Loucy (cell line): ENCODE data around the gene S1PR1.

Experiments
- H2AFZ ChIP-seq: fragments of 200-600 bp; sonication (generic); 2 replicates; pipeline ENCODE4 v1.6.0; 2016; ENCODE audit warnings: antibody characterized with exemption, mild to moderate bottlenecking, low read length, moderate library complexity
- H3F3A ChIP-seq: fragments of 200-600 bp; 2 replicates; pipeline ENCODE4 v1.6.0; 2016; ENCODE audit warnings: antibody characterized with exemption, low read depth, mild to moderate bottlenecking
- H3K27me3 ChIP-seq: fragments of 200-600 bp; sonication (generic); 2 replicates; pipeline ENCODE4 v1.6.1; 2014; ENCODE audit warnings: low read length, mild to moderate bottlenecking; ENCODE audit not compliant: insufficient read depth, poor library complexity, severe bottlenecking
- H3K36me3 ChIP-seq: fragments of 200-600 bp; sonication (generic); 2 replicates; pipeline ENCODE4 v1.6.1; 2016; ENCODE audit warnings: low read length; ENCODE audit not compliant: insufficient read depth
- H3K4me1 ChIP-seq: fragments of 200-600 bp; sonication (generic); 2 replicates; pipeline ENCODE4 v1.5.1; 2014; ENCODE audit warnings: low read length, mild to moderate bottlenecking; ENCODE audit not compliant: insufficient read depth, poor library complexity, severe bottlenecking
- H3K4me2 ChIP-seq: fragments of 200-600 bp; sonication (generic); 2 replicates; pipeline ENCODE4 v1.6.0; 2014; ENCODE audit warnings: antibody characterized with exemption, low read length, low read depth, mild to moderate bottlenecking; ENCODE audit not compliant: poor library complexity, severe bottlenecking
- H3K4me3 ChIP-seq: fragments of 200-600 bp; sonication (generic); 2 replicates; pipeline ENCODE4 v1.5.1; 2014; ENCODE audit warnings: low read length, mild to moderate bottlenecking, mixed read lengths; ENCODE audit not compliant: poor library complexity, severe bottlenecking
- H3K79me2 ChIP-seq: fragments of 200-600 bp; sonication (generic); 2 replicates; pipeline ENCODE4 v1.6.1; 2014; ENCODE audit warnings: low read length; ENCODE audit not compliant: insufficient read depth
- H3K9ac ChIP-seq: fragments of 200-600 bp; sonication (generic); 2 replicates; pipeline ENCODE4 v1.6.0; 2014; ENCODE audit warnings: mild to moderate bottlenecking, low read depth, low read length, moderate library complexity; ENCODE audit not compliant: poor library complexity, severe bottlenecking
- H3K9me2 ChIP-seq: fragments of 200-600 bp; sonication (generic); replicated peaks from 2 replicates; pipeline ENCODE4 v1.6.1; 2016; ENCODE audit warnings: low read depth, low read length, mixed read lengths
- H3K9me3 ChIP-seq: fragments of 200-600 bp; sonication (generic); 2 replicates; pipeline ENCODE4 v1.6.1; 2014; ENCODE audit warnings: mild to moderate bottlenecking, antibody characterized with exemption, low read length, low read depth; ENCODE audit not compliant: insufficient read depth
- H4K20me1 ChIP-seq: fragments of 200-600 bp; sonication (generic); 2 replicates; pipeline ENCODE4 v1.6.0; 2014; ENCODE audit warnings: antibody characterized with exemption, low read length, mild to moderate bottlenecking; ENCODE audit not compliant: insufficient read depth, poor library complexity, severe bottlenecking
- EZH2phosphoT487 ChIP-seq: fragments of 200-600 bp; IDR thresholded peaks from 2 replicates; pipeline ENCODE4 v1.6.1; 2018; ENCODE audit warnings: antibody characterized with exemption, mild to moderate bottlenecking, moderate library complexity, borderline replicate concordance
- TF ChIP-seq, protein P1 (sequence below): fragments of 200-600 bp; sonication (generic); conservative IDR thresholded peaks from 2 replicates; pipeline ENCODE4 v1.5.1; 2014; ENCODE audit warnings: mild to moderate bottlenecking, antibody characterized with exemption, low read length

S1PR1 gene

DNA sequence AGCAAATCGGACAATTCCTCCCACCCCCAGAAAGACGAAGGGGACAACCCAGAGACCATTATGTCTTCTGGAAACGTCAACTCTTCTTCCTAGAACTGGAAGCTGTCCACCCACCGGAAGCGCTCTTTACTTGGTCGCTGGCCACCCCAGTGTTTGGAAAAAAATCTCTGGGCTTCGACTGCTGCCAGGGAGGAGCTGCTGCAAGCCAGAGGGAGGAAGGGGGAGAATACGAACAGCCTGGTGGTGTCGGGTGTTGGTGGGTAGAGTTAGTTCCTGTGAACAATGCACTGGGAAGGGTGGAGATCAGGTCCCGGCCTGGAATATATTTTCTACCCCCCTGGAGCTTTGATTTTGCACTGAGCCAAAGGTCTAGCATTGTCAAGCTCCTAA is 3.2 kb downstream of the S1PR1 start:
- H3K36me3 ChIP-seq = no peaks in the 10 kb centered on the region
- no peaks in the 10 kb centered on the region for H3K9me3 ChIP-seq
- no peaks in the 10 kb centered on the region for H3K79me2 ChIP-seq
- no peaks in the 10 kb centered on the region for H4K20me1 ChIP-seq
- peaks cover 33% of the 10 kb centered on the region for H3K4me1 ChIP-seq
- H3K9me2 ChIP-seq = no peaks in the 10 kb centered on the region
- TF ChIP-seq EZH2phosphoT487 = no peak
- TF ChIP-seq, protein P1, sequence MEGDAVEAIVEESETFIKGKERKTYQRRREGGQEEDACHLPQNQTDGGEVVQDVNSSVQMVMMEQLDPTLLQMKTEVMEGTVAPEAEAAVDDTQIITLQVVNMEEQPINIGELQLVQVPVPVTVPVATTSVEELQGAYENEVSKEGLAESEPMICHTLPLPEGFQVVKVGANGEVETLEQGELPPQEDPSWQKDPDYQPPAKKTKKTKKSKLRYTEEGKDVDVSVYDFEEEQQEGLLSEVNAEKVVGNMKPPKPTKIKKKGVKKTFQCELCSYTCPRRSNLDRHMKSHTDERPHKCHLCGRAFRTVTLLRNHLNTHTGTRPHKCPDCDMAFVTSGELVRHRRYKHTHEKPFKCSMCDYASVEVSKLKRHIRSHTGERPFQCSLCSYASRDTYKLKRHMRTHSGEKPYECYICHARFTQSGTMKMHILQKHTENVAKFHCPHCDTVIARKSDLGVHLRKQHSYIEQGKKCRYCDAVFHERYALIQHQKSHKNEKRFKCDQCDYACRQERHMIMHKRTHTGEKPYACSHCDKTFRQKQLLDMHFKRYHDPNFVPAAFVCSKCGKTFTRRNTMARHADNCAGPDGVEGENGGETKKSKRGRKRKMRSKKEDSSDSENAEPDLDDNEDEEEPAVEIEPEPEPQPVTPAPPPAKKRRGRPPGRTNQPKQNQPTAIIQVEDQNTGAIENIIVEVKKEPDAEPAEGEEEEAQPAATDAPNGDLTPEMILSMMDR = no peak
- no peak overlapping the region for H3K4me3 ChIP-seq
- no peaks in the 10 kb centered on the region for H3F3A ChIP-seq
- H3K9ac ChIP-seq = no peak overlapping the region
- H3K27me3 ChIP-seq = no peaks in the 10 kb centered on the region
- H3K4me2 ChIP-seq = no peak overlapping the region
- H2AFZ ChIP-seq = no peak overlapping the region

DNA sequence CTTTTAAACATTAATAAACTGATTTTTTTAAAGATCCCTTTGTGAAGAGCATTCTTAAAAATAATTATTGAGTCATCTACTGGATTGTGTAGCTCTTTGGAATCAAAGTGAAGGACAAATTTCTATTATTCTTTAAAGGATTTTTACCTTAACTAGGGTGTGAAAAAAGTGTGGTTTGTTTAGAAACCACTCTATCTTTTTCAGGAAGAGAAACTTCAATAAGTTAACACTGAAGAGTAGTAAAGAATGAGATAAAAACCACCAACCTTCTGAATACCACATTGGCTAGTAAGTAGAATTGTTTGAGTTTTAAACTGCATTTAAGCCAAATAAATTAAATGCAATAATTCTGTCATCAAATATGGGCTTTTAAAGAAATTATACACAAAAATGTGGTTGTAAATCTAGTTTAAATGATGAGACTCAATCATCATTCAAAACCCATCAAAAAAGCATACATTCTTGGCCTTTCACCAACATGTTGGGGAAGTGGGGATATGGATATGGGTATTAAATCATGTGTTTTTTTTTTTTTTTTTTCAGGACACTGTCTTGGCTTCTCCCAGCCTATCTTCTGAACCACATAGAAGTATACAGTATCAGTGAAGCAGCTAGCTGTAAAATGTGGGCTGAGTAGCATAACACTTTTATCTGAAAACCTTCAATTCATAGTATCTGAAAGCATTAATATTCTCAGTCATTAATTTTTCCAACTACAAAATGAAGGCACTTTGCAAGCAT is 4.8 kb downstream of the S1PR1 start:
- no peak overlapping the region for H3K9ac ChIP-seq
- H3K9me3 ChIP-seq = no peaks in the 10 kb centered on the region
- no peaks in the 10 kb centered on the region for H3F3A ChIP-seq
- H3K4me1 ChIP-seq = peaks cover 23% of the 10 kb centered on the region
- no peaks in the 10 kb centered on the region for H3K36me3 ChIP-seq
- H3K4me2 ChIP-seq = peak overlapping the region; percentile 7
- H3K9me2 ChIP-seq = no peaks in the 10 kb centered on the region
- H3K27me3 ChIP-seq = no peaks in the 10 kb centered on the region
- no peaks in the 10 kb centered on the region for H4K20me1 ChIP-seq
- TF ChIP-seq, protein P1 = no peak
- TF ChIP-seq EZH2phosphoT487 = no peak
- H3K4me3 ChIP-seq = no peak overlapping the region
- no peak overlapping the region for H2AFZ ChIP-seq
- no peaks in the 10 kb centered on the region for H3K79me2 ChIP-seq

DNA sequence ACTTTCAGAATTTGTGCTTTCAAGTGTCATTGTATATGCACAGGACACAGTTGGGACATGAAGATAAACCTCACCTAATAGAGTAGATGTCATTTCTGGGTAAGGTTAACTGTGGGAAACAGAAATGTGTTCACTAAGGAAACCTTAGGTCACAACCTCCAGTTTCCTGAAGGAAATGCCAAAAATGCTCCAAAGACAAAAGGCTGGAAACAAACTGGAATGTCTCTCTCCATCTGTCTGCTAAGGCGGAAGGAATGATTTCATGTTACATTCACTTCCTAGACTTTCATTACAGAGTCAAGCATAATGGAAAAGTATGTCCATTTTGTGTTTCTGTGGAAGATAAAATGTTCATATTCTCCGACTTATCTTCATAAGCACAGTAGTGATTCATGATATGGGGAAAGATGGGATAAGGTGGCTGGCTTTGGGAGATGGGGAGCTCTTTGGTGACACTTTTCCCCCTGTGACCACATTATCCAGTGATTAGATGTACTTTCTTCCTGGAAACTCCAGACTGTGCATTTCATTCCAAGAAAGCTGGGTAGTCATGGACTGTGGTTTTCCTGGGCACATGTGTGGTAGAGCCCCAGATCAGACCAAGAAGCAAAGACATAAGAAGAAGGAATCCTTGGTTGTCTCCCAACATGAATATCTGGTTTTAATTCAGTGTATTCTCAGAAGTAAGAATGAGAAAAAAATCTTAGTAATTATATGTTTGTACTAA is 5.7 kb downstream of the S1PR1 start:
- Histone ChIP-seq H3K9ac (no peak overlapping the region), H3K79me2 (no peaks in the 10 kb centered on the region), H3K4me1 (peaks cover 17% of the 10 kb centered on the region), H3K4me3 (no peak overlapping the region), H2AFZ (no peak overlapping the region), H3K9me3 (no peaks in the 10 kb centered on the region), H3K27me3 (no peaks in the 10 kb centered on the region), H3K9me2 (no peaks in the 10 kb centered on the region), H3K4me2 (no peak overlapping the region), H3F3A (no peaks in the 10 kb centered on the region), H3K36me3 (no peaks in the 10 kb centered on the region), H4K20me1 (no peaks in the 10 kb centered on the region)
- TF ChIP-seq EZH2phosphoT487 = no peak
- TF ChIP-seq, protein P1 = no peak
